HEK293 (cell line): ENCODE measurements around the gene PLCD3.
A peak's percentile ranks its signal among the peaks of the same experiment; 100 is the strongest.

Experiments used
- GFI1B ChIP-seq: fragments of 450-650 bp; formaldehyde crosslinking; IDR thresholded peaks from 2 replicates; pipeline ENCODE4 v1.5.1; 2016; ENCODE audit warnings: missing biosample characterization, missing genetic modification characterization
- SALL2 ChIP-seq: fragments of 450-650 bp; formaldehyde crosslinking; IDR thresholded peaks from 2 replicates; pipeline ENCODE4 v1.5.0; 2017; ENCODE audit warnings: missing biosample characterization, mild to moderate bottlenecking, missing genetic modification characterization, borderline replicate concordance
- SP7 ChIP-seq: fragments of 450-650 bp; formaldehyde crosslinking; IDR thresholded peaks from 2 replicates; pipeline ENCODE4 v1.5.1; 2016; ENCODE audit warnings: missing biosample characterization, missing genetic modification characterization
- TRIM28 ChIP-seq: IDR thresholded peaks from 2 replicates; pipeline ENCODE4 v1.6.1; 2011; ENCODE audit warnings: low read length, control low read depth, borderline replicate concordance
- YY1 ChIP-seq: fragments of 450-650 bp; formaldehyde crosslinking; IDR thresholded peaks from 2 replicates; pipeline ENCODE4 v1.5.1; 2018; ENCODE audit warnings: missing biosample characterization, missing genetic modification characterization
- ZBTB8A ChIP-seq: fragments of 450-650 bp; formaldehyde crosslinking; IDR thresholded peaks from 2 replicates; pipeline ENCODE4 v1.5.1; 2016; ENCODE audit warnings: missing biosample characterization, missing genetic modification characterization
- ZNF19 ChIP-seq: fragments of 450-650 bp; formaldehyde crosslinking; IDR thresholded peaks from 2 replicates; pipeline ENCODE4; 2016; ENCODE audit warnings: missing biosample characterization, missing genetic modification characterization, low read depth
- ZNF274 ChIP-seq, 2 experiments: fragments of 200-500 bp in 1 of 2; fragments of 450-650 bp in 1 of 2; sonication (Bioruptor generic) in 1 of 2; formaldehyde crosslinking in 1 of 2; IDR thresholded peaks; 2 replicates each; pipeline versions ENCODE4 v1.5.1 to v1.6.1; 2014 to 2016; ENCODE audit warnings: borderline replicate concordance in 1 of 2, inconsistent platforms in 1 of 2, low read length in 1 of 2, missing biosample characterization in 1 of 2, missing genetic modification characterization in 1 of 2
- ZNF391 ChIP-seq: fragments of 450-650 bp; formaldehyde crosslinking; IDR thresholded peaks from 2 replicates; pipeline ENCODE4 v1.5.1; 2016; ENCODE audit warnings: low read depth, missing biosample characterization, missing genetic modification characterization, borderline replicate concordance
- ZNF600 ChIP-seq: fragments of 450-650 bp; formaldehyde crosslinking; IDR thresholded peaks from 2 replicates; pipeline ENCODE4 v1.5.1; 2016; ENCODE audit warnings: missing biosample characterization, missing genetic modification characterization
- ZNF629 ChIP-seq: fragments of 450-650 bp; formaldehyde crosslinking; IDR thresholded peaks from 2 replicates; pipeline ENCODE4 v1.5.1; 2017; ENCODE audit warnings: missing biosample characterization, missing genetic modification characterization
- ZNF701 ChIP-seq: fragments of 450-650 bp; formaldehyde crosslinking; IDR thresholded peaks from 2 replicates; pipeline ENCODE4 v1.5.1; 2016; ENCODE audit warnings: missing biosample characterization, missing genetic modification characterization
- ZNF76 ChIP-seq: fragments of 450-650 bp; formaldehyde crosslinking; IDR thresholded peaks from 2 replicates; pipeline ENCODE4; 2016; ENCODE audit warnings: low read depth, missing biosample characterization, missing genetic modification characterization, borderline replicate concordance
- ZNF785 ChIP-seq: fragments of 450-650 bp; formaldehyde crosslinking; IDR thresholded peaks from 2 replicates; pipeline ENCODE4 v1.5.1; 2016; ENCODE audit warnings: missing biosample characterization, missing genetic modification characterization
- TF ChIP-seq, protein P1 (sequence below): fragments of 450-650 bp; formaldehyde crosslinking; IDR thresholded peaks from 2 replicates; pipeline ENCODE4 v1.5.1; 2017; ENCODE audit warnings: missing biosample characterization, missing genetic modification characterization
- TF ChIP-seq, protein P2 (sequence below): fragments of 450-650 bp; formaldehyde crosslinking; IDR thresholded peaks from 2 replicates; pipeline ENCODE4 v1.5.1; 2016; ENCODE audit warnings: missing biosample characterization, missing genetic modification characterization
- TF ChIP-seq, protein P3 (sequence below): fragments of 450-650 bp; formaldehyde crosslinking; IDR thresholded peaks from 2 replicates; pipeline ENCODE4 v1.5.1; 2016; ENCODE audit warnings: missing biosample characterization, missing genetic modification characterization, borderline replicate concordance
- TF ChIP-seq, protein P4 (sequence below): fragments of 450-650 bp; formaldehyde crosslinking; IDR thresholded peaks from 2 replicates; pipeline ENCODE4 v1.5.1; 2016; ENCODE audit warnings: missing biosample characterization, missing genetic modification characterization, low read depth
- TF ChIP-seq, protein P5 (sequence below): fragments of 450-650 bp; formaldehyde crosslinking; IDR thresholded peaks from 2 replicates; pipeline ENCODE4 v1.5.1; 2016; ENCODE audit warnings: missing biosample characterization, missing genetic modification characterization
- TF ChIP-seq, protein P6 (sequence below): fragments of 450-650 bp; formaldehyde crosslinking; IDR thresholded peaks from 2 replicates; pipeline ENCODE4 v1.5.1; 2017; ENCODE audit warnings: missing biosample characterization, missing genetic modification characterization
- TF ChIP-seq, protein P7 (sequence below): fragments of 450-650 bp; formaldehyde crosslinking; IDR thresholded peaks from 2 replicates; pipeline ENCODE4 v1.5.1; 2016; ENCODE audit warnings: missing biosample characterization, missing genetic modification characterization, low read depth

The PLCD3 gene

DNA sequence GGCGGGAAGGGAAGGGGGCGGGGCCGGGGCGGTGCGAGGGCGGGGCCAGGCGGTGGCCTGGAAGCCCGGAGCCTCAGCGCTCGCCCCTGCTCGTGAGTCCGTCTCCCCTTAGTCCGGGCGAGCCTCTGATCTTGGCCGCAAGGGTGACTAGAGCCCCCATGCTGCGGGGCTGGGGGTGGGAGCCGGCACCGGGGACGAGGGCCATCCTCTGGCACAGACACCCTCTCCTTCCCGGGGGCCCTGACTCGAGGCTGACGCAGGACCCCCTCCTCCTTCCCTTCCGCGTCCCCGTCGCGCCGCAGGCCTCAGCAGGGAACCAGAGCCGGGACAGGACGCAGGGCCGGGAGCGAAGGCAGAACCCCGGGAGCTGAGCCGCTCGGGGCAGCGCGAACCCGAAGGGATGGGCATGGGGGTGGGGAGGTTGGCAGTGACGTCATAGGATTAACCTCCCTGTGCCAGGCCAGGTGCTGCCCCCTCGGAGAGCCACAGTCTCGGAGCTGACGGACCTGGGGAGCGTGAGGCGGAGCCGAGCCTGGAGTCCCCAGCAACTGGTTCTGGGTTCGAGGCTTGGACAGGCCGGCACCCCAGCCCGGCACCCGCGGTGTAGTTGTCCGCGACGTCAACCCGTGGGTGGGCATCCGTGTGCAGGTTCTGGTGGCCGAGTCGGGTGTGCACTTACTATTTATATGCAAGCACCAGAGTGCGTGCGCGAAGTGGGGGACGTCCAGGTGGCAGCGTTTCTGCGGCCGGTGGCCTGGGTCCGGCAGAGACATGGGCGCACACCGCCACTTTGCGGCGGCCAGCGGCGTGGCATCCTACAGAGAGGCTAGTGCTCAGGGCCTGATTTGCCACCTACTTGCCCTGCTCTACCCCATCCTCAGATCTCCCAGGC lies 503 bp upstream of the PLCD3 start (continued):
- TF ChIP-seq, protein P1, sequence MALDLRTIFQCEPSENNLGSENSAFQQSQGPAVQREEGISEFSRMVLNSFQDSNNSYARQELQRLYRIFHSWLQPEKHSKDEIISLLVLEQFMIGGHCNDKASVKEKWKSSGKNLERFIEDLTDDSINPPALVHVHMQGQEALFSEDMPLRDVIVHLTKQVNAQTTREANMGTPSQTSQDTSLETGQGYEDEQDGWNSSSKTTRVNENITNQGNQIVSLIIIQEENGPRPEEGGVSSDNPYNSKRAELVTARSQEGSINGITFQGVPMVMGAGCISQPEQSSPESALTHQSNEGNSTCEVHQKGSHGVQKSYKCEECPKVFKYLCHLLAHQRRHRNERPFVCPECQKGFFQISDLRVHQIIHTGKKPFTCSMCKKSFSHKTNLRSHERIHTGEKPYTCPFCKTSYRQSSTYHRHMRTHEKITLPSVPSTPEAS (tag by site-specific recombination) = peak; percentile 12; the same call in 1 of the 2 replicates
- TF ChIP-seq YY1 (tag by site-specific recombination) (no peak), ZNF785 (tag by site-specific recombination) (no peak), GFI1B (no peak), SP7 (tag by site-specific recombination) (peak; percentile 85), ZNF600 (peak; percentile 99), ZNF629 (peak; percentile 98), ZNF19 (tag by site-specific recombination) (no peak), ZNF391 (tag by site-specific recombination) (peak; percentile 56; the same call in 1 of the 2 replicates), TRIM28 (no peak), ZNF76 (tag by site-specific recombination) (peak; percentile 31; the same call in 1 of the 2 replicates), SALL2 (tag by site-specific recombination) (no peak), ZBTB8A (tag by site-specific recombination) (peak; percentile 65), ZNF274 (IDR thresholded peaks at IDR 0.05; ENCODE audit: low read length) (no peak), ZNF274 (tag by site-specific recombination; IDR thresholded peaks at IDR 0.05; ENCODE audit: borderline replicate concordance) (no peak), ZNF701 (tag by site-specific recombination) (0 out of 2 replicates have a peak, but pooled peaks have one; percentile 59)
- TF ChIP-seq, protein P2, sequence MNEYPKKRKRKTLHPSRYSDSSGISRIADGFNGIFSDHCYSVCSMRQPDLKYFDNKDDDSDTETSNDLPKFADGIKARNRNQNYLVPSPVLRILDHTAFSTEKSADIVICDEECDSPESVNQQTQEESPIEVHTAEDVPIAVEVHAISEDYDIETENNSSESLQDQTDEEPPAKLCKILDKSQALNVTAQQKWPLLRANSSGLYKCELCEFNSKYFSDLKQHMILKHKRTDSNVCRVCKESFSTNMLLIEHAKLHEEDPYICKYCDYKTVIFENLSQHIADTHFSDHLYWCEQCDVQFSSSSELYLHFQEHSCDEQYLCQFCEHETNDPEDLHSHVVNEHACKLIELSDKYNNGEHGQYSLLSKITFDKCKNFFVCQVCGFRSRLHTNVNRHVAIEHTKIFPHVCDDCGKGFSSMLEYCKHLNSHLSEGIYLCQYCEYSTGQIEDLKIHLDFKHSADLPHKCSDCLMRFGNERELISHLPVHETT = peak; percentile 73
- TF ChIP-seq, protein P3, sequence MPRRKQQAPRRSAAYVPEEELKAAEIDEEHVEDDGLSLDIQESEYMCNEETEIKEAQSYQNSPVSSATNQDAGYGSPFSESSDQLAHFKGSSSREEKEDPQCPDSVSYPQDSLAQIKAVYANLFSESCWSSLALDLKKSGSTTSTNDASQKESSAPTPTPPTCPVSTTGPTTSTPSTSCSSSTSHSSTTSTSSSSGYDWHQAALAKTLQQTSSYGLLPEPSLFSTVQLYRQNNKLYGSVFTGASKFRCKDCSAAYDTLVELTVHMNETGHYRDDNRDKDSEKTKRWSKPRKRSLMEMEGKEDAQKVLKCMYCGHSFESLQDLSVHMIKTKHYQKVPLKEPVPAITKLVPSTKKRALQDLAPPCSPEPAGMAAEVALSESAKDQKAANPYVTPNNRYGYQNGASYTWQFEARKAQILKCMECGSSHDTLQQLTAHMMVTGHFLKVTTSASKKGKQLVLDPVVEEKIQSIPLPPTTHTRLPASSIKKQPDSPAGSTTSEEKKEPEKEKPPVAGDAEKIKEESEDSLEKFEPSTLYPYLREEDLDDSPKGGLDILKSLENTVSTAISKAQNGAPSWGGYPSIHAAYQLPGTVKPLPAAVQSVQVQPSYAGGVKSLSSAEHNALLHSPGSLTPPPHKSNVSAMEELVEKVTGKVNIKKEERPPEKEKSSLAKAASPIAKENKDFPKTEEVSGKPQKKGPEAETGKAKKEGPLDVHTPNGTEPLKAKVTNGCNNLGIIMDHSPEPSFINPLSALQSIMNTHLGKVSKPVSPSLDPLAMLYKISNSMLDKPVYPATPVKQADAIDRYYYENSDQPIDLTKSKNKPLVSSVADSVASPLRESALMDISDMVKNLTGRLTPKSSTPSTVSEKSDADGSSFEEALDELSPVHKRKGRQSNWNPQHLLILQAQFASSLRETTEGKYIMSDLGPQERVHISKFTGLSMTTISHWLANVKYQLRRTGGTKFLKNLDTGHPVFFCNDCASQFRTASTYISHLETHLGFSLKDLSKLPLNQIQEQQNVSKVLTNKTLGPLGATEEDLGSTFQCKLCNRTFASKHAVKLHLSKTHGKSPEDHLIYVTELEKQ (tag by site-specific recombination) = no peak
- TF ChIP-seq, protein P4, sequence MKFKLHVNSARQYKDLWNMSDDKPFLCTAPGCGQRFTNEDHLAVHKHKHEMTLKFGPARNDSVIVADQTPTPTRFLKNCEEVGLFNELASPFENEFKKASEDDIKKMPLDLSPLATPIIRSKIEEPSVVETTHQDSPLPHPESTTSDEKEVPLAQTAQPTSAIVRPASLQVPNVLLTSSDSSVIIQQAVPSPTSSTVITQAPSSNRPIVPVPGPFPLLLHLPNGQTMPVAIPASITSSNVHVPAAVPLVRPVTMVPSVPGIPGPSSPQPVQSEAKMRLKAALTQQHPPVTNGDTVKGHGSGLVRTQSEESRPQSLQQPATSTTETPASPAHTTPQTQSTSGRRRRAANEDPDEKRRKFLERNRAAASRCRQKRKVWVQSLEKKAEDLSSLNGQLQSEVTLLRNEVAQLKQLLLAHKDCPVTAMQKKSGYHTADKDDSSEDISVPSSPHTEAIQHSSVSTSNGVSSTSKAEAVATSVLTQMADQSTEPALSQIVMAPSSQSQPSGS (tag by site-specific recombination) = peak; percentile 99
- TF ChIP-seq, protein P5, sequence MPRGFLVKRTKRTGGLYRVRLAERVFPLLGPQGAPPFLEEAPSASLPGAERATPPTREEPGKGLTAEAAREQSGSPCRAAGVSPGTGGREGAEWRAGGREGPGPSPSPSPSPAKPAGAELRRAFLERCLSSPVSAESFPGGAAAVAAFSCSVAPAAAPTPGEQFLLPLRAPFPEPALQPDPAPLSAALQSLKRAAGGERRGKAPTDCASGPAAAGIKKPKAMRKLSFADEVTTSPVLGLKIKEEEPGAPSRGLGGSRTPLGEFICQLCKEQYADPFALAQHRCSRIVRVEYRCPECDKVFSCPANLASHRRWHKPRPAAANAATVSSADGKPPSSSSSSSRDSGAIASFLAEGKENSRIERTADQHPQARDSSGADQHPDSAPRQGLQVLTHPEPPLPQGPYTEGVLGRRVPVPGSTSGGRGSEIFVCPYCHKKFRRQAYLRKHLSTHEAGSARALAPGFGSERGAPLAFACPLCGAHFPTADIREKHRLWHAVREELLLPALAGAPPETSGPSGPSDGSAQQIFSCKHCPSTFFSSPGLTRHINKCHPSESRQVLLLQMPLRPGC = peak; percentile 68; the same call in 1 of the 2 replicates
- TF ChIP-seq, protein P6, sequence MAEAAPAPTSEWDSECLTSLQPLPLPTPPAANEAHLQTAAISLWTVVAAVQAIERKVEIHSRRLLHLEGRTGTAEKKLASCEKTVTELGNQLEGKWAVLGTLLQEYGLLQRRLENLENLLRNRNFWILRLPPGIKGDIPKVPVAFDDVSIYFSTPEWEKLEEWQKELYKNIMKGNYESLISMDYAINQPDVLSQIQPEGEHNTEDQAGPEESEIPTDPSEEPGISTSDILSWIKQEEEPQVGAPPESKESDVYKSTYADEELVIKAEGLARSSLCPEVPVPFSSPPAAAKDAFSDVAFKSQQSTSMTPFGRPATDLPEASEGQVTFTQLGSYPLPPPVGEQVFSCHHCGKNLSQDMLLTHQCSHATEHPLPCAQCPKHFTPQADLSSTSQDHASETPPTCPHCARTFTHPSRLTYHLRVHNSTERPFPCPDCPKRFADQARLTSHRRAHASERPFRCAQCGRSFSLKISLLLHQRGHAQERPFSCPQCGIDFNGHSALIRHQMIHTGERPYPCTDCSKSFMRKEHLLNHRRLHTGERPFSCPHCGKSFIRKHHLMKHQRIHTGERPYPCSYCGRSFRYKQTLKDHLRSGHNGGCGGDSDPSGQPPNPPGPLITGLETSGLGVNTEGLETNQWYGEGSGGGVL (tag by site-specific recombination) = peak; percentile 86
- TF ChIP-seq, protein P7, sequence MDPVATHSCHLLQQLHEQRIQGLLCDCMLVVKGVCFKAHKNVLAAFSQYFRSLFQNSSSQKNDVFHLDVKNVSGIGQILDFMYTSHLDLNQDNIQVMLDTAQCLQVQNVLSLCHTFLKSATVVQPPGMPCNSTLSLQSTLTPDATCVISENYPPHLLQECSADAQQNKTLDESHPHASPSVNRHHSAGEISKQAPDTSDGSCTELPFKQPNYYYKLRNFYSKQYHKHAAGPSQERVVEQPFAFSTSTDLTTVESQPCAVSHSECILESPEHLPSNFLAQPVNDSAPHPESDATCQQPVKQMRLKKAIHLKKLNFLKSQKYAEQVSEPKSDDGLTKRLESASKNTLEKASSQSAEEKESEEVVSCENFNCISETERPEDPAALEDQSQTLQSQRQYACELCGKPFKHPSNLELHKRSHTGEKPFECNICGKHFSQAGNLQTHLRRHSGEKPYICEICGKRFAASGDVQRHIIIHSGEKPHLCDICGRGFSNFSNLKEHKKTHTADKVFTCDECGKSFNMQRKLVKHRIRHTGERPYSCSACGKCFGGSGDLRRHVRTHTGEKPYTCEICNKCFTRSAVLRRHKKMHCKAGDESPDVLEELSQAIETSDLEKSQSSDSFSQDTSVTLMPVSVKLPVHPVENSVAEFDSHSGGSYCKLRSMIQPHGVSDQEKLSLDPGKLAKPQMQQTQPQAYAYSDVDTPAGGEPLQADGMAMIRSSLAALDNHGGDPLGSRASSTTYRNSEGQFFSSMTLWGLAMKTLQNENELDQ = no peak
